NCI-H1092 treated with DMSO at 0.1 percent for 48 hours (cell line): ENCODE data around the gene SCYGR5.
"Not testable (repeated sequence)": the region's sequence is repeated elsewhere in the genome, so short reads cannot be mapped to it uniquely, and the experiment has no call there.

Experiments
- DNase-seq: peaks from one replicate; lab custom pipeline; 2025; lab: John Stamatoyannopoulos, UW

The SCYGR5 gene

DNA sequence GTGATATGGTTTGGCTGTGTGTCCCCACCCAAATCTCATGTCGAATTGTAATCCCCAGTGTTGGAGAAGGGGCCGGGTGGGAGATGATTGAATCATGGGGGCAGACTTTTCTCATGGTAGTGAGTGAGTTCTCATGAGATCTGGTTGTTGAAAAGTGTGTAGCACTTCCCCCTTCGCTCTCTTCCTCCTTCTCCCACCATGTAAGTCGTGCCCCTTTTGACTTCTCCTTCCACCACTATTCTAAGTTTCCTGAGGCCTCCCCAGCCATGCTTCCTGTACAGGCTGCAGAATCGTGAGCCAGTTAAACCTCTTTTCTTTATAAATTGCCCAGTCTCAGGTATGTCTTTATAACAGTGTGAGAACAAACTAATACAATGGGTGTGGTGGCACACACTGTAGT, 7.0 kb downstream of the SCYGR5 start:
- DNase-seq, result not testable (repeated sequence)

DNA sequence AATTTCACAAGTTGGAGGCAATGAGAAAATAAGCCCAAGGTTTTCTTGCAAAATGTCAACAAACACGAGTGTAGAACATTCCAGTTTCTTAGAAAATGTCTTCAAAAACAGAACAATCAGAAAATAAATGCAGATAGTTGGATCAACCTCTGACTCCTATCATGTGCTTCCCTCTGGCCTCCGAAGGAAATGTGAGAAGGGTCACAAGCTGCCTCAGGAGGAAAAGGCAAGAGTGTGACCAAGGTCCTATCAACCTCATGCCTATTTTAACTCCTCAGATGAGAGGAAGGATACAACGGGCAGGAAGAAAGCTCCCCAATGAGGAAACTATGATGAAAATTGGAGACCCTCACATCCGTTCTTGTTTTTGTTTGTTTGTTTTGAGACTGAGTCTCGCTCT, 7.9 kb downstream of the SCYGR5 start:
- no peak for DNase-seq

- DNase-seq, result no peak
Observed at GRCh38 chr2:227677928-227678327, 11.3 kb downstream of the SCYGR5 start.

GRCh38 chr2:227684258-227684657, 17.7 kb downstream of the SCYGR5 start:
- no peak for DNase-seq

- DNase-seq, result no peak
Observed at GRCh38 chr2:227687189-227687588, 20.6 kb downstream of the SCYGR5 start.

DNA sequence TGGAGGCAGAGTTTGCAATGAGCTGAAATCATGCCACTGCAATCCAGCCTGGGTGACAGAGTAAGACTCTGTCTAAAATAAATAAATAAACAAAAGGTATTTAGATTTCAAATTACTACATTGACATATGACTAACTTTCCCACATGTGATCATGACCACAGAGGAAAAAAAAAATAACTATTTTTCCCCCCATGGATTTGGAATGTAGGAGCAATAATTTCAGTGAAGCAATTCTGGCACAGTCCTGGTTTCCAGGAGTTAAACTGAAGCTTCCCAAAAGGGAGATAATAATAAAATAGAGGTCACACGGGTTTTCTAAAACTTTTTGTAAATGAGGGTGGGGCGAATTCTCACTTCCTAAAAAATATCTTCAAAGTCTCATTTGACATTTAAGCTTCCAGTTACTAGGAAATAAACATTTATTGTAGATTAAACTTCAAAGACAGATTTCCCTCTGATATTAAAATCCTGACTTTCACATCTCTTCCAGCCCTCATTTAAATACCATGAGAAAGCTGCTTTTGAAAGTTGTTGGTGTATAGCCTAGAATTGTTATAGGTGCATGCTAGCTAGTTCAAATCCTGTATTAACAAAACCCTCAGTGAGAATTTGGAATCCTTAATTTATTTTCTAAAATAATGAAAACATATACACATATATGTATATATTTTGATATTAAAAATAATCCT, 30.5 kb downstream of the SCYGR5 start:
- no peak for DNase-seq

DNA sequence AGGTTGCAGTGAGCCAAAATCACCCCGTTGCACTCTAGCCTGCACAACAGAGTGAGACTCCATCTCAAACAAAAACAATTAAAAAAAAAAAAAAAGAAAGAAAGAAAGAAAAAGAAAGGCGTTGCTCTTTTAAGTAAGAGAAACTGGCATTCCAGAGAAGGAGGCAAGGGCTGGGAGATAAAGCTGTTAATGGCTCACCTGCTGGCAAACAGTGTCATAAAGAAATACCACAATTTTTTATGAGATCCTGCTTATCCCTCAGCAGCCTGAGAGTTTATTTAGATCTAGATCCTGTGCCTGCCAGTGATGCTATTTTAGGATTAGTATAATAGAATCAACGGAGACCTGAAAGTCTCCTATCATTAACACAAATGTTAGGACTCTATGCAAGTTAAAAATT, 35.0 kb downstream of the SCYGR5 start:
- DNase-seq, result no peak

DNA sequence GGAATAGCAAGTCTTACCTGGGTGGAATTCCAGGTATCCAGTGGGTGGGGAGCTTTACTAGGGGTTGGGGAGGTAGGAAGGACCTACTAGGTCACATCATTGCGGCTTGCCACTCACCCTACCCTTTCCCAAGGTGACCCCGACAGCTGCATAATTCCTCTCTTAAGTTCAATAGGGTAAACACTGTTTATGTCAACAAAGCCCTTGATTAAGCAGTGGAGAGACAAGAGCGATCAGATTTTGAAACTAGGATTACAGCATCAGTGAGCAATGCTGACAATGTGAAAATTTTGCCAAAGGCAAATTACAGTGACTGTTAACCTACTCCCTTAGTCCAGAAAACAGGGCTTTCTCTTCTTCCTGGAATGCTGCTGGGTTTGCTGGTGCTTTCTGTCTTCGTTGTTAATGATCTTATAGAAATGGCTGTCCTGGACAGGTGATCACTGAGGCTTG, 36.7 kb downstream of the SCYGR5 start:
- DNase-seq, result no peak

DNA sequence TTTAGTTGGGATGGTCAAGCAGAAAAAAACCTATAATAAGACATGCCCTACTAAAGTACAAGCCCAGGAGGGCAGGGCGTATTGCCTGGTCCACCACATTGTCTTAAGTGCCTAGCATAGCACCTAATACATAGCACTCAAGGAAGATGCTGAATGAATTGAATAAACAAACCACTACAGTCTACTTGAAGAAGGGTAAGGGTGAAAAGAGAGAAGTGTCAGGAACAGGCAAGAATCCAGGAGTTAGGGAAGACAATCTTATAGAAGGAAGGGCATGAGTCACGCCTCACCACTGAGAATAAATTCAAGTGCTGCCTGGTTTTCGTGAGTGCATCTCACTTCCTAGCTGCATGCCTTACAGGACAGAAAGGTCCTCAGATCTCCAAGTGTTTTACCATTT, 37.4 kb downstream of the SCYGR5 start:
- no peak for DNase-seq

DNA sequence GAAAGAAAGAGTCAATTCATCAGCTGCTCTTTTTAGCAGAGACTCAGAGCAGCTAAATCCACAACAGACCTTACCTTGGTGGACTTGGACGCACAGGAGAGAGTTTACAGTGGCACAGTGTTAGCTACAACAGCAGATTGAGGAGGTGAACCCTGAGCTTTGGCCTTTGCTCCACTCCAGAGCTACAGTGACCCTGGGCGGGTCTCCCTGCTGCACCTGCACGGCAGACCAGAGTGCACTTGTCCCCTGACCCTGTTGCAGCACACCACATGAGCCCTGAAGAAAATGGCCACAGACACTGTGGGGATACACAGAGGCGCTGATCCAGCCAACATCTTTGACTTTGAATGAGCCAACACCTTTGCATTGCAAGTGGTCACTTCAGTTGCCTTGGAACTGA, 40.3 kb downstream of the SCYGR5 start:
- no peak for DNase-seq

GRCh38 chr2:227707390-227707789, 40.8 kb downstream of the SCYGR5 start:
- DNase-seq, result no peak

DNA sequence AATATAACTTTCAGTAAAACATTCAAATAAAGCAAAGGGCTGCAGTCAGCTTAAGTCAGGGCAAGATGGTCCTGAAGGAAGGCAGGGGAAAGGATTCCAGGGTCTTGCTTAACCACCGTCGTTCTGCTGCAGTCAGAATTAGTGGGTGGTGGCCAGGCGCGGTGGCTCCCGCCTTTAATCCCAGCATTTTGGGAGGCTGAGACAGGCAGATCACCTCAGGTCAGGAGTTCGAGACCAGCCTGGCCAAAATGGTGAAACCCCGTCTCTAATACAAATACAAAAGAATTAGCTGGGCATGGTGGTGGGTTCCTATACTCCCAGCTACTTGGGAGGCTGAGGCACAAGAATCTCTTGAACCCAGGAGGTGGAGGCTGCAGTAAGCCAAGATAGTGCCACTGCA, 44.4 kb downstream of the SCYGR5 start:
- no peak for DNase-seq

- DNase-seq, result no peak
Observed at GRCh38 chr2:227713291-227713690, 46.7 kb downstream of the SCYGR5 start.

DNA sequence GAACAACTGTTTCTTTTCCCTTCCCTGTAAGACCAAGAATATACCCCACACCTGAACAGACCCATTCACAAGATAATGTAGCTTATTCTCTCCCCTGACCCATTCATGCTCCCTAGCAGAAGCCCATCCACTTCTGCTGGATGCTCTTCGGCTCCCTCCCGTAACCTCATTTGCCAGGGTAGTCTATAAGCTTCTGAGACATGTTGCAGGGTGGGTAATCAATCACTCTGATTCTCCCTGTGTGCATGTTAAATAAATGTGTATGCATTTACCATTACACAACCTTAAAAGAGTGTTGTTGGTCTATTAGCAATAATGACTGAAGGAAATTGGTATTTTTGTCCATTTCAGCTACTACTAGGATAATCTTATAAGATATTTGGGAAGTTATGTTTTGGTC, 49.9 kb downstream of the SCYGR5 start:
- no peak for DNase-seq
